DOHH2 (cell line): ENCODE measurements around the gene SLC29A4.

Experiments used
- CTCF ChIP-seq: fragments of 200-600 bp; sonication (generic); IDR thresholded peaks from one replicate; pipeline ENCODE4 v1.5.1; 2014; ENCODE audit warnings: antibody characterized with exemption, mild to moderate bottlenecking, low read depth, low read length; ENCODE audit not compliant: poor library complexity, severe bottlenecking
- EZH2phosphoT487 ChIP-seq: fragments of 200-600 bp; sonication (generic); IDR thresholded peaks from 2 replicates; pipeline ENCODE4 v1.6.1; 2017; ENCODE audit warnings: borderline replicate concordance, mild to moderate bottlenecking, antibody characterized with exemption, low read length, moderate library complexity, mixed read lengths

DNA sequence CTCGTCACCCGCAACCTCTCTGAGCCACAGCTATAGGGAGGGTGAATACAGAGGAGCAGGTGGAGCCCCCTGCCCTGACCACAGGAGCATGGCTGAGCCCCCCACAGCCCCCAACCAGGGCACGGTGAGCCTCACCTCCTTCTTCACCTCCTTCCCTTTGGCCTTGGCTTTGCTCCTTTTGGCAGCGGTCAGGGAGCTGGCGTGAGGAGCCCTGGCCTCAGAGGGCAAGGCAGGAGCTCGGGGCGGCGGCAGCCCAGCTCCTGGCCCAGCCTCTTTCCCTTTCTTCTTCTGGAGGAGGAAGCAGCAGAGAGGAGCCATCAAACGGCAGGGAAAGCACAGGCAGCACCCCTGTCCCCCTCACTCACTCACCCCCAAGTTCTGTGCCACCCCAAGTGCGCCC, 42.2 kb downstream of the SLC29A4 start:
- TF ChIP-seq CTCF (no peak), EZH2phosphoT487 (no peak)
